Hematopoietic multipotent progenitor cell treated with erythropoietin and hydrocortisone succinate and interleukin-3 and kit ligand, for 17 days (in vitro differentiated cells): ENCODE measurements around the gene JUNB.

Experiments
- DNase-seq: peaks from one replicate; pipeline ENCODE4 v3.0.0-alpha.2; 2015; ENCODE audit warnings: low spot score

JUNB gene

GRCh38 chr19:12774588-12775555 lies 16.4 kb upstream of the JUNB start, which contains the start of gene HOOK2:
TSS of gene HOOK2 (minus strand) at chr19:12775552. CDS start at chr19:12775449, 103 bp downstream.
- DNase-seq = peak; percentile 72

- DNase-seq = peak; percentile 82
Observed at GRCh38 chr19:12777217-12778016, 13.9 kb upstream of the JUNB start.

- peak; percentile 10 for DNase-seq
Observed at GRCh38 chr19:12778017-12778904, 13.0 kb upstream of the JUNB start.

GRCh38 chr19:12778905-12779161 lies 12.5 kb upstream of the JUNB start:
- no peak for DNase-seq

GRCh38 chr19:12779162-12779993 lies 11.9 kb upstream of the JUNB start:
- peak; percentile 48 for DNase-seq

- no peak for DNase-seq
Observed at GRCh38 chr19:12782174-12782423, 9.2 kb upstream of the JUNB start.

- peak; percentile 77 for DNase-seq
Observed at GRCh38 chr19:12782424-12783290, 8.6 kb upstream of the JUNB start.

GRCh38 chr19:12783291-12783848 lies 7.9 kb upstream of the JUNB start:
- DNase-seq = no peak

- peak; percentile 52 for DNase-seq
Observed at GRCh38 chr19:12783849-12784393, 7.4 kb upstream of the JUNB start.

- DNase-seq = peak; percentile 78
Observed at GRCh38 chr19:12784394-12784870, 6.9 kb upstream of the JUNB start.

- no peak for DNase-seq
Observed at GRCh38 chr19:12784871-12785430, 6.3 kb upstream of the JUNB start.

GRCh38 chr19:12785431-12786031 lies 5.8 kb upstream of the JUNB start:
- DNase-seq = peak; percentile 62

- DNase-seq = peak; percentile 61
Observed at GRCh38 chr19:12786141-12786870, 5.0 kb upstream of the JUNB start.

GRCh38 chr19:12786952-12787351 lies 4.3 kb upstream of the JUNB start:
- DNase-seq = peak; percentile 40

GRCh38 chr19:12787458-12787857 lies 3.8 kb upstream of the JUNB start:
- DNase-seq = no peak

- DNase-seq = peak; percentile 58
Observed at GRCh38 chr19:12788042-12788681, 3.1 kb upstream of the JUNB start.

GRCh38 chr19:12788682-12789097 lies 2.6 kb upstream of the JUNB start:
- peak; percentile 83 for DNase-seq
